Measurements from ENCODE around the gene LRFN4.

Gene LRFN4

GRCh38 chr11:66846671-66847091 lies 10.2 kb upstream of the LRFN4 start:
- no peak overlapping the region for H3K4me3 ChIP-seq (ENCODE audit: low read depth, low read length)
- no peak overlapping the region for H3K27ac ChIP-seq
- TF ChIP-seq CTCF (IDR thresholded peaks at IDR 0.05; ENCODE audit: low read depth, low read length, missing control alignments), result no peak
- no peak for DNase-seq
- H3K27me3 ChIP-seq (replicated peaks), result no peaks in the 10 kb centered on the region
- in situ Hi-C loops (cut with HindIII; ENCODE audit: low pct_ligation_motif_present, low sequenced_read_pairs), result no loop called here
- peaks cover 36% of the 10 kb centered on the region for H3K36me3 ChIP-seq (replicated peaks)

- in situ Hi-C loops (cut with HindIII; ENCODE audit: low pct_ligation_motif_present, low sequenced_read_pairs), result no loop called here
- no peak for DNase-seq
- Histone ChIP-seq H3K36me3 (replicated peaks) (peaks cover 40% of the 10 kb centered on the region), H3K27me3 (replicated peaks) (no peaks in the 10 kb centered on the region), H3K4me3 (ENCODE audit: low read depth, low read length) (no peak overlapping the region), H3K27ac (no peak overlapping the region)
- no peak for TF ChIP-seq CTCF (IDR thresholded peaks at IDR 0.05; ENCODE audit: low read depth, low read length, missing control alignments)
These were observed 9.2 kb upstream of the LRFN4 start for GRCh38 chr11:66847461-66848232.

GRCh38 chr11:66848671-66849500 lies 8.0 kb upstream of the LRFN4 start:
- Histone ChIP-seq H3K36me3 (replicated peaks) (peaks cover 40% of the 10 kb centered on the region), H3K4me3 (ENCODE audit: low read depth, low read length) (no peak overlapping the region), H3K27ac (no peak overlapping the region), H3K27me3 (replicated peaks) (no peaks in the 10 kb centered on the region)
- no peak for DNase-seq
- TF ChIP-seq CTCF (IDR thresholded peaks at IDR 0.05; ENCODE audit: low read depth, low read length, missing control alignments), result no peak
- in situ Hi-C loops (cut with HindIII; ENCODE audit: low pct_ligation_motif_present, low sequenced_read_pairs), result no loop called here

GRCh38 chr11:66849501-66850234 lies 7.2 kb upstream of the LRFN4 start:
- Histone ChIP-seq H3K4me3 (ENCODE audit: low read depth, low read length) (no peak overlapping the region), H3K36me3 (replicated peaks) (peaks cover 40% of the 10 kb centered on the region), H3K27me3 (replicated peaks) (no peaks in the 10 kb centered on the region), H3K27ac (no peak overlapping the region)
- in situ Hi-C loops (cut with HindIII; ENCODE audit: low pct_ligation_motif_present, low sequenced_read_pairs), result no loop called here
- DNase-seq, result no peak
- TF ChIP-seq CTCF (IDR thresholded peaks at IDR 0.05; ENCODE audit: low read depth, low read length, missing control alignments), result no peak

- peaks cover 37% of the 10 kb centered on the region for H3K36me3 ChIP-seq (replicated peaks)
- no peak overlapping the region for H3K27ac ChIP-seq
- no peaks in the 10 kb centered on the region for H3K27me3 ChIP-seq (replicated peaks)
- no peak for DNase-seq
- H3K4me3 ChIP-seq (ENCODE audit: low read depth, low read length), result no peak overlapping the region
- in situ Hi-C loops (cut with HindIII; ENCODE audit: low pct_ligation_motif_present, low sequenced_read_pairs), result no loop called here
- TF ChIP-seq CTCF (IDR thresholded peaks at IDR 0.05; ENCODE audit: low read depth, low read length, missing control alignments), result no peak
These were observed 6.7 kb upstream of the LRFN4 start for GRCh38 chr11:66850235-66850587.
